GM12801 (cell line): ENCODE data around the gene LEPR.

Experiments used
- TF ChIP-seq, protein P1 (sequence below): IDR thresholded peaks from one replicate; pipeline ENCODE4 v1.5.1; 2011; ENCODE audit warnings: control low read depth; ENCODE audit not compliant: insufficient read length; ENCODE audit errors: extremely low read depth

LEPR gene

DNA sequence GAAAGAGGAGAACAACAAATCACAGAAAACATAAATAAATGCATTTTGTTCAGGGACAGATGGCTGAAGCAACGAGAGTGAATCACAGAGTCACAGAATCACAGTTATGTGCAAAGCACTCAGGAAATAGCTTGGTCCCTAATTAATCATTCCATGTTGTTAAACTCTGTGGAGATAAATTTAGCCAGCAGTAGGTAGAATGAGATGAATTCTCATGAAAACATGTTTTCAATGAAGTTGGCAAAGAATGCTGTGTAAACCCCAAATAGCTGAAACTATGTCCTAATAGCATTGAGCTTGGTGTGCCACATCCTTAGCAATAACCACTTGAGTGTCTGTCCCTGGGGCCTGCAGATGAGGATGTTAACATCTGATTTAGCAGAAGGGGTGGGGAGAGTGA is 20.4 kb downstream of the LEPR start:
- TF ChIP-seq, protein P1, sequence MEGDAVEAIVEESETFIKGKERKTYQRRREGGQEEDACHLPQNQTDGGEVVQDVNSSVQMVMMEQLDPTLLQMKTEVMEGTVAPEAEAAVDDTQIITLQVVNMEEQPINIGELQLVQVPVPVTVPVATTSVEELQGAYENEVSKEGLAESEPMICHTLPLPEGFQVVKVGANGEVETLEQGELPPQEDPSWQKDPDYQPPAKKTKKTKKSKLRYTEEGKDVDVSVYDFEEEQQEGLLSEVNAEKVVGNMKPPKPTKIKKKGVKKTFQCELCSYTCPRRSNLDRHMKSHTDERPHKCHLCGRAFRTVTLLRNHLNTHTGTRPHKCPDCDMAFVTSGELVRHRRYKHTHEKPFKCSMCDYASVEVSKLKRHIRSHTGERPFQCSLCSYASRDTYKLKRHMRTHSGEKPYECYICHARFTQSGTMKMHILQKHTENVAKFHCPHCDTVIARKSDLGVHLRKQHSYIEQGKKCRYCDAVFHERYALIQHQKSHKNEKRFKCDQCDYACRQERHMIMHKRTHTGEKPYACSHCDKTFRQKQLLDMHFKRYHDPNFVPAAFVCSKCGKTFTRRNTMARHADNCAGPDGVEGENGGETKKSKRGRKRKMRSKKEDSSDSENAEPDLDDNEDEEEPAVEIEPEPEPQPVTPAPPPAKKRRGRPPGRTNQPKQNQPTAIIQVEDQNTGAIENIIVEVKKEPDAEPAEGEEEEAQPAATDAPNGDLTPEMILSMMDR = no peak

GRCh38 chr1:65441464-65441863 is 21.0 kb downstream of the LEPR start:
- TF ChIP-seq, protein P1 = no peak

- TF ChIP-seq, protein P1 = no peak
These were observed 22.0 kb downstream of the LEPR start for GRCh38 chr1:65442442-65442841.

DNA sequence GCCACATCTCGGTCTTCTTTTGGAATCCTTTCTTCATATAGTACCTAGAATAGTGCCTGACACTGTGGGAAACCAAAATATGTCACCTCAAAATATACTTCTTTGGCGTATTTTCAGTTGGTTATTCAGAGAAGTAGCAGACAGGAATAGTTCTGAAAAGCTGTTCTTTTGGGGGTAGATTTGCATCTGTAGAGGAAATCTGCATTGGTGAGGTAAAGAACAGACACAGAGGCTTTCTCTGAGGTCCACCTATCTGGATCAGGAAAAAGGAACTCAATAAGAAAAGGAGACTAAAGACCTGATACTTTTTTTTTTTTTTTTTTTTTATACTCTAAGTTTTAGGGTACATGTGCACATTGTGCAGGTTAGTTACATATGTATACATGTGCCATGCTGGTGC is 23.2 kb downstream of the LEPR start:
- TF ChIP-seq, protein P1 = no peak

DNA sequence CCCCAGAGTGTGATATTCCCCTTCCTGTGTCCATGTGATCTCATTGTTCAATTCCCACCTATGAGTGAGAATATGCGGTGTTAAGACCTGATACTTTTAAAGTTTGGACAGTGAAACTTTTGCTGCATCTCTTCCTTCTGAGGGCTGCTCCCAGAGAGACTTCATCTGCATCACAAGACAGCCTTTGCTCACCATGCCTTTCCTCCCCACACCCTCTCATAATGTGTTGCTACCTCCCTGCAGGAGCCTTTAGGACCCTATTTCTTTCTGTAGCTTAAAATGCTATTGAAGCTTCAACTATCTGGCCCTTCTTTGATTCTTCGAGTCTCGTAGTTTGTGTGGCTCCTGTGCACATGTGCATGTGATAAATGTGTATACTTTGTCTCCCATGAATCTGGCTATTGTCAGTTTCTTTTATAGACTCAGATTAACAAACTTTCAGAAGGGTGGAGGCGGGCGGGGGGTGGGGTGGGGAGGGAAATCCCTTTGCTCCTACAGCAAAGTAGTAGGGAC is 23.7 kb downstream of the LEPR start:
- TF ChIP-seq, protein P1 = no peak

DNA sequence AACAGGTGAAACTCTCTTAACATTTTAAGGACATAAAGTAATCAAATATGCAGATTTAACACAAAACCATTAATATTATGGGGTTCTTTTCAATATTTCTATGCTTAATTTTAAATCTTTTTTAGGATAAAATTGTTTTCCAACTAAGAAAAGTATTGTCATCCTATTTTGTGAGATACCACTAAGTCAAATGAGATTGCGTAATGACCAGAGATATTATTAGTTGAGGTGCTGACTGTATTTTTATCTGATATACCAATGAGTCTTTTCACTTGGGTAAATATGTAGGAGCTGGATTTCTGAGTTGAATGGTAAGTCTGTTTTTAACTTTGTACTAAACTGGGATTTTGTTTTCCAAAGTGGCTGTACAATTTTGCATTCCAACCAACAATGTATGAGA is 25.4 kb downstream of the LEPR start:
- TF ChIP-seq, protein P1 = no peak

DNA sequence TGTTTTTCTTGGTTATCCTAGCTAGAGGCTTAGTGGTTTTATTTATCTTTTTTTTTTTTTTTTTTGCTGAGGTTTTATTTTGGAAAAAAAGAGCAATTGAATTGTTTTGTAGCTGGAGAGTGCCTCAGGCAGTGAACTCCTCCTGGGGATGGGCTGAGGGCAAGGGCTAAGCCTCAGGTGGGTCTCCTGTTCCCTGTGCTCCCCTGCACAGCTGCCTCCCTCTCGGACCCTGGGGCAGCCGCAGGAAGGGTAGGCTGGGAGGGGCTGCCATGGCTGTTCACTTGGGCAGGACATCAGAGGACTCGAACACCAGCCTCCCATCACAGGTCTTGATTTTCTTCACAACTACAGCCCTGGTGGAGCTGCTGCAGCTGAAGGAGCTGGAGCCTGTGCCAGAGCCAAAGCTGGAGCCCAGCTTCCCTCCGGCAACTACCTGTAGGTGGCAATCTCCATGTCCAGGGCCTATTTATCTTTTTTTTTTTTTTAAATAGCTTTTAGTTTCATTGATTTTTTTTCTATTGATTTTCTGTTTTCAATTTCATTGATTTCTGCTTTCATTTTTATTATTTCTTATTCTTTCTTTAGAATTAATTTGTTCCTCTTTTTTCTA is 28.9 kb downstream of the LEPR start:
- TF ChIP-seq, protein P1 = no peak
